WTC11 (cell line): ENCODE measurements around the gene CACYBP. TPM values are rescaled to one million over a fixed set of nuclear protein-coding genes. Genes with fewer than 3 reads are reported as not detected.

Experiments
- ATAC-seq: fragments of 200-7000 bp; cut with Tn5 transposase; 2 replicates; pipeline ENCODE4 v1.10.0; 2021; ENCODE audit warnings: mild to moderate bottlenecking, moderate library complexity
- CTCF ChIA-PET: fragments of 300-600 bp; sonication (Branson Sonifier 250); formaldehyde crosslinking; loops from one replicate; lab custom pipeline; 2021; ENCODE audit warnings: antibody characterized with exemption; lab: Charles Lee
- POLR2A ChIA-PET: fragments of 350-600 bp; sonication (Branson Sonifier 250); formaldehyde crosslinking; loops from one replicate; lab custom pipeline; 2021; ENCODE audit warnings: antibody characterized with exemption; lab: Charles Lee
- DNase-seq: peaks from one replicate; pipeline ENCODE4 v3.0.0; 2021; ENCODE audit warnings: low spot score
- H3K27ac Mint-ChIP-seq: 2 replicates; pipeline ENCODE4 v1.8.0; 2021; ENCODE audit warnings: mixed read lengths
- H3K27me3 Mint-ChIP-seq: 2 replicates; pipeline ENCODE4 v1.8.0; 2021; ENCODE audit warnings: low read depth, mild to moderate bottlenecking, moderate library complexity, mixed read lengths
- H3K36me3 Mint-ChIP-seq: 2 replicates; pipeline ENCODE4 v1.8.0; 2021; ENCODE audit warnings: mixed read lengths
- H3K4me1 Mint-ChIP-seq: 2 replicates; pipeline ENCODE4 v1.8.0; 2022; ENCODE audit warnings: mixed read lengths
- H3K4me3 Mint-ChIP-seq: 2 replicates; pipeline ENCODE4 v1.8.0; 2021; ENCODE audit warnings: mild to moderate bottlenecking, moderate library complexity, mixed read lengths
- H3K9me3 Mint-ChIP-seq: 2 replicates; pipeline ENCODE4 v1.8.0; 2021; ENCODE audit warnings: mixed read lengths
- FOXP1 ChIP-seq: sonication (generic); formaldehyde crosslinking; IDR thresholded peaks from 2 replicates; pipeline ENCODE4 v1.8.0; 2022; ENCODE audit warnings: missing genetic modification reagents, mild to moderate bottlenecking, moderate library complexity, borderline replicate concordance
- MXD4 ChIP-seq: fragments of 250-450 bp; sonication (Bioruptor Pico); IDR thresholded peaks from 2 replicates; pipeline ENCODE4 v1.8.0; 2021; ENCODE audit warnings: mild to moderate bottlenecking, moderate library complexity, borderline replicate concordance
- NR1H2 ChIP-seq: sonication (generic); formaldehyde crosslinking; IDR thresholded peaks from 2 replicates; pipeline ENCODE4 v1.9.0; 2021; ENCODE audit warnings: mild to moderate bottlenecking, moderate library complexity, missing genetic modification reagents
- NR3C1 ChIP-seq: sonication (generic); formaldehyde crosslinking; conservative IDR thresholded peaks from 2 replicates; pipeline ENCODE4 v1.8.1; 2023; ENCODE audit warnings: low read depth, mild to moderate bottlenecking, missing genetic modification reagents
- PRRX2 ChIP-seq: fragments of 250-450 bp; sonication (Bioruptor Pico); IDR thresholded peaks from 2 replicates; pipeline ENCODE4 v1.8.0; 2021; ENCODE audit warnings: mild to moderate bottlenecking
- SP1 ChIP-seq: sonication (generic); formaldehyde crosslinking; conservative IDR thresholded peaks from 2 replicates; pipeline ENCODE4 v1.8.1; 2022; ENCODE audit warnings: missing genetic modification reagents
- TEAD4 ChIP-seq: sonication (generic); formaldehyde crosslinking; IDR thresholded peaks from 2 replicates; pipeline ENCODE4 v1.8.0; 2022; ENCODE audit warnings: mild to moderate bottlenecking, missing genetic modification reagents
- ZBTB21 ChIP-seq: sonication (generic); formaldehyde crosslinking; IDR thresholded peaks from 2 replicates; pipeline ENCODE4 v1.8.1; 2023; ENCODE audit warnings: mild to moderate bottlenecking, missing genetic modification reagents, borderline replicate concordance
- ZNF416 ChIP-seq: fragments of 250-450 bp; sonication (Bioruptor Pico); IDR thresholded peaks from 2 replicates; pipeline ENCODE4 v1.9.0; 2021; ENCODE audit warnings: mild to moderate bottlenecking, inconsistent platforms
- total RNA-seq: library from RNA; stranded (reverse); gene quantifications from 3 replicates; pipeline ENCODE4 v1.2.3, GENCODE V29; 2021
- TF ChIP-seq, protein P1 (sequence below): fragments of 250-450 bp; sonication (Bioruptor Pico); IDR thresholded peaks from 2 replicates; pipeline ENCODE4 v1.9.0; 2021; ENCODE audit warnings: mild to moderate bottlenecking
- TF ChIP-seq, protein P2 (sequence below): fragments of 250-450 bp; sonication (Bioruptor Pico); IDR thresholded peaks from 2 replicates; pipeline ENCODE4 v1.9.0; 2021; ENCODE audit warnings: mild to moderate bottlenecking, borderline replicate concordance
- TF ChIP-seq, protein P3 (sequence below): sonication (generic); formaldehyde crosslinking; IDR thresholded peaks from 2 replicates; pipeline ENCODE4 v1.8.1; 2022; ENCODE audit warnings: mild to moderate bottlenecking, missing genetic modification reagents, moderate library complexity, borderline replicate concordance
- TF ChIP-seq, protein P4 (sequence below): sonication (generic); formaldehyde crosslinking; IDR thresholded peaks from 2 replicates; pipeline ENCODE4 v1.8.1; 2023; ENCODE audit warnings: mild to moderate bottlenecking, missing genetic modification reagents, borderline replicate concordance
- TF ChIP-seq, protein P5 (sequence below): fragments of 250-450 bp; sonication (Bioruptor Pico); IDR thresholded peaks from 2 replicates; pipeline ENCODE4 v1.9.0; 2021; ENCODE audit warnings: moderate library complexity, mild to moderate bottlenecking, inconsistent platforms, borderline replicate concordance
- TF ChIP-seq, protein P6 (sequence below): sonication (generic); formaldehyde crosslinking; IDR thresholded peaks from 2 replicates; pipeline ENCODE4 v1.8.1; 2023; ENCODE audit warnings: mild to moderate bottlenecking, missing genetic modification reagents, moderate library complexity
- TF ChIP-seq, protein P7 (sequence below): sonication (generic); formaldehyde crosslinking; IDR thresholded peaks from 2 replicates; pipeline ENCODE4 v1.8.0; 2023; ENCODE audit warnings: missing genetic modification reagents, mild to moderate bottlenecking, borderline replicate concordance
- TF ChIP-seq, protein P8 (sequence below): sonication (generic); formaldehyde crosslinking; IDR thresholded peaks from 2 replicates; pipeline ENCODE4 v1.8.1; 2023; ENCODE audit warnings: mild to moderate bottlenecking, missing genetic modification reagents, moderate library complexity

Gene CACYBP
- total RNA-seq, 1 experiment from 2014 or later: 211 TPM

DNA sequence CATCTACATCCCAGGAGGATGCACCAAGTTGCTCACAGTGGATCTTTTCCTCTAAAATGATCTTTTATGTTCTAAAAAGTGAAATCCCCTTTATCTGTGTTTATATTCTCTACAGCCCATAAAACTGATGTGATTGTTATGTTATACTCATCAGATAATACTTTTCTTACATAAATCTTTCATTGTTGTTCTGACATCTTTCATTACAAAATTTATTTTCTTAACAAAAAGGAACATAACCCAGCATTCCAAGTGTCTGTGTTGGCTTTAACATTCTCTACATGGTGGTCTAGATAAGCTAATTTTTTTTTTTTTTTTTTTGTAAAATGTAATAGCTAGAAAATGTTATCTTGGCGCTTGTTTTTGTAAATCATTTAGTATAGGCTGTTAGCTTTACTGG lies 8.3 kb upstream of the CACYBP start:
- TF ChIP-seq NR3C1 (CRISPR knock-in tag) (no peak), ZNF416 (no peak), NR1H2 (CRISPR knock-in tag) (no peak), SP1 (CRISPR knock-in tag) (no peak), MXD4 (CRISPR knock-in tag) (no peak)
- TF ChIP-seq, protein P1, sequence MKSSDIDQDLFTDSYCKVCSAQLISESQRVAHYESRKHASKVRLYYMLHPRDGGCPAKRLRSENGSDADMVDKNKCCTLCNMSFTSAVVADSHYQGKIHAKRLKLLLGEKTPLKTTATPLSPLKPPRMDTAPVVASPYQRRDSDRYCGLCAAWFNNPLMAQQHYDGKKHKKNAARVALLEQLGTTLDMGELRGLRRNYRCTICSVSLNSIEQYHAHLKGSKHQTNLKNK: no peak
- TF ChIP-seq, protein P2, sequence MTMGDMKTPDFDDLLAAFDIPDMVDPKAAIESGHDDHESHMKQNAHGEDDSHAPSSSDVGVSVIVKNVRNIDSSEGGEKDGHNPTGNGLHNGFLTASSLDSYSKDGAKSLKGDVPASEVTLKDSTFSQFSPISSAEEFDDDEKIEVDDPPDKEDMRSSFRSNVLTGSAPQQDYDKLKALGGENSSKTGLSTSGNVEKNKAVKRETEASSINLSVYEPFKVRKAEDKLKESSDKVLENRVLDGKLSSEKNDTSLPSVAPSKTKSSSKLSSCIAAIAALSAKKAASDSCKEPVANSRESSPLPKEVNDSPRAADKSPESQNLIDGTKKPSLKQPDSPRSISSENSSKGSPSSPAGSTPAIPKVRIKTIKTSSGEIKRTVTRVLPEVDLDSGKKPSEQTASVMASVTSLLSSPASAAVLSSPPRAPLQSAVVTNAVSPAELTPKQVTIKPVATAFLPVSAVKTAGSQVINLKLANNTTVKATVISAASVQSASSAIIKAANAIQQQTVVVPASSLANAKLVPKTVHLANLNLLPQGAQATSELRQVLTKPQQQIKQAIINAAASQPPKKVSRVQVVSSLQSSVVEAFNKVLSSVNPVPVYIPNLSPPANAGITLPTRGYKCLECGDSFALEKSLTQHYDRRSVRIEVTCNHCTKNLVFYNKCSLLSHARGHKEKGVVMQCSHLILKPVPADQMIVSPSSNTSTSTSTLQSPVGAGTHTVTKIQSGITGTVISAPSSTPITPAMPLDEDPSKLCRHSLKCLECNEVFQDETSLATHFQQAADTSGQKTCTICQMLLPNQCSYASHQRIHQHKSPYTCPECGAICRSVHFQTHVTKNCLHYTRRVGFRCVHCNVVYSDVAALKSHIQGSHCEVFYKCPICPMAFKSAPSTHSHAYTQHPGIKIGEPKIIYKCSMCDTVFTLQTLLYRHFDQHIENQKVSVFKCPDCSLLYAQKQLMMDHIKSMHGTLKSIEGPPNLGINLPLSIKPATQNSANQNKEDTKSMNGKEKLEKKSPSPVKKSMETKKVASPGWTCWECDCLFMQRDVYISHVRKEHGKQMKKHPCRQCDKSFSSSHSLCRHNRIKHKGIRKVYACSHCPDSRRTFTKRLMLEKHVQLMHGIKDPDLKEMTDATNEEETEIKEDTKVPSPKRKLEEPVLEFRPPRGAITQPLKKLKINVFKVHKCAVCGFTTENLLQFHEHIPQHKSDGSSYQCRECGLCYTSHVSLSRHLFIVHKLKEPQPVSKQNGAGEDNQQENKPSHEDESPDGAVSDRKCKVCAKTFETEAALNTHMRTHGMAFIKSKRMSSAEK (CRISPR knock-in tag): no peak
- TF ChIP-seq, protein P3, sequence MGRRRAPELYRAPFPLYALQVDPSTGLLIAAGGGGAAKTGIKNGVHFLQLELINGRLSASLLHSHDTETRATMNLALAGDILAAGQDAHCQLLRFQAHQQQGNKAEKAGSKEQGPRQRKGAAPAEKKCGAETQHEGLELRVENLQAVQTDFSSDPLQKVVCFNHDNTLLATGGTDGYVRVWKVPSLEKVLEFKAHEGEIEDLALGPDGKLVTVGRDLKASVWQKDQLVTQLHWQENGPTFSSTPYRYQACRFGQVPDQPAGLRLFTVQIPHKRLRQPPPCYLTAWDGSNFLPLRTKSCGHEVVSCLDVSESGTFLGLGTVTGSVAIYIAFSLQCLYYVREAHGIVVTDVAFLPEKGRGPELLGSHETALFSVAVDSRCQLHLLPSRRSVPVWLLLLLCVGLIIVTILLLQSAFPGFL (CRISPR knock-in tag): no peak
- TF ChIP-seq, protein P4, sequence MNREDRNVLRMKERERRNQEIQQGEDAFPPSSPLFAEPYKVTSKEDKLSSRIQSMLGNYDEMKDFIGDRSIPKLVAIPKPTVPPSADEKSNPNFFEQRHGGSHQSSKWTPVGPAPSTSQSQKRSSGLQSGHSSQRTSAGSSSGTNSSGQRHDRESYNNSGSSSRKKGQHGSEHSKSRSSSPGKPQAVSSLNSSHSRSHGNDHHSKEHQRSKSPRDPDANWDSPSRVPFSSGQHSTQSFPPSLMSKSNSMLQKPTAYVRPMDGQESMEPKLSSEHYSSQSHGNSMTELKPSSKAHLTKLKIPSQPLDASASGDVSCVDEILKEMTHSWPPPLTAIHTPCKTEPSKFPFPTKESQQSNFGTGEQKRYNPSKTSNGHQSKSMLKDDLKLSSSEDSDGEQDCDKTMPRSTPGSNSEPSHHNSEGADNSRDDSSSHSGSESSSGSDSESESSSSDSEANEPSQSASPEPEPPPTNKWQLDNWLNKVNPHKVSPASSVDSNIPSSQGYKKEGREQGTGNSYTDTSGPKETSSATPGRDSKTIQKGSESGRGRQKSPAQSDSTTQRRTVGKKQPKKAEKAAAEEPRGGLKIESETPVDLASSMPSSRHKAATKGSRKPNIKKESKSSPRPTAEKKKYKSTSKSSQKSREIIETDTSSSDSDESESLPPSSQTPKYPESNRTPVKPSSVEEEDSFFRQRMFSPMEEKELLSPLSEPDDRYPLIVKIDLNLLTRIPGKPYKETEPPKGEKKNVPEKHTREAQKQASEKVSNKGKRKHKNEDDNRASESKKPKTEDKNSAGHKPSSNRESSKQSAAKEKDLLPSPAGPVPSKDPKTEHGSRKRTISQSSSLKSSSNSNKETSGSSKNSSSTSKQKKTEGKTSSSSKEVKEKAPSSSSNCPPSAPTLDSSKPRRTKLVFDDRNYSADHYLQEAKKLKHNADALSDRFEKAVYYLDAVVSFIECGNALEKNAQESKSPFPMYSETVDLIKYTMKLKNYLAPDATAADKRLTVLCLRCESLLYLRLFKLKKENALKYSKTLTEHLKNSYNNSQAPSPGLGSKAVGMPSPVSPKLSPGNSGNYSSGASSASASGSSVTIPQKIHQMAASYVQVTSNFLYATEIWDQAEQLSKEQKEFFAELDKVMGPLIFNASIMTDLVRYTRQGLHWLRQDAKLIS: no peak
- TF ChIP-seq, protein P5, sequence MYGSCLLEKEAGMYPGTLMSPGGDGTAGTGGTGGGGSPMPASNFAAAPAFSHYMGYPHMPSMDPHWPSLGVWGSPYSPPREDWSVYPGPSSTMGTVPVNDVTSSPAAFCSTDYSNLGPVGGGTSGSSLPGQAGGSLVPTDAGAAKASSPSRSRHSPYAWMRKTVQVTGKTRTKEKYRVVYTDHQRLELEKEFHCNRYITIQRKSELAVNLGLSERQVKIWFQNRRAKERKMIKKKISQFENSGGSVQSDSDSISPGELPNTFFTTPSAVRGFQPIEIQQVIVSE (CRISPR knock-in tag): no peak

DNA sequence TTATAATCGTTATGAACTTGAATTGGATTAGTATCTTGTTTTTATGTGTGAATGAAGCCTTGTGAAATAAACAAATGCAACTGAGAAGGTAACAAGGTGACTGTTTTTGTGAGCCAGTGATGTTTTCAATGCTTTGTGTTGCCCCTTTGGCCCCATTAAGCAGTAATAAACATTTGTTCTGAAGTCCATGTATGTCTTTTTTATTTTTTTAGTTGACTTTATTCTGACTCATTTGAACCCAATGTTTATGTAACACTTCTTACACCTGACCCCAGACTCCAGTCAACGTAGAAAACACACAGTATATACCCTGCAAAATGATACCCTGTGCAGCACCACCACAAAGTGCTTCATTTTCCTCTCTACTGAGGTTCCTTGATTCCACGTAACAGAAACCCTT lies 4.6 kb upstream of the CACYBP start:
- POLR2A ChIA-PET: no interaction called here
- Mint-ChIP-seq H3K27ac (no peak overlapping the region; the same call in 1 of the 2 replicates), H3K9me3 (no peaks in the 10 kb centered on the region), H3K36me3 (peaks cover 18% of the 10 kb centered on the region), H3K27me3 (no peaks in the 10 kb centered on the region), H3K4me1 (peaks cover 6% of the 10 kb centered on the region), H3K4me3 (no peak overlapping the region)
- no peak for ATAC-seq
- DNase-seq: no peak
- CTCF ChIA-PET: no interaction called here
- TF ChIP-seq FOXP1: no peak
- TF ChIP-seq ZBTB21 (CRISPR knock-in tag): no peak
- TF ChIP-seq, protein P6, sequence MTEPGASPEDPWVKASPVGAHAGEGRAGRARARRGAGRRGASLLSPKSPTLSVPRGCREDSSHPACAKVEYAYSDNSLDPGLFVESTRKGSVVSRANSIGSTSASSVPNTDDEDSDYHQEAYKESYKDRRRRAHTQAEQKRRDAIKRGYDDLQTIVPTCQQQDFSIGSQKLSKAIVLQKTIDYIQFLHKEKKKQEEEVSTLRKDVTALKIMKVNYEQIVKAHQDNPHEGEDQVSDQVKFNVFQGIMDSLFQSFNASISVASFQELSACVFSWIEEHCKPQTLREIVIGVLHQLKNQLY (CRISPR knock-in tag): no peak
- no peak for TF ChIP-seq ZNF416
- no peak for TF ChIP-seq PRRX2 (CRISPR knock-in tag)
- TF ChIP-seq, protein P7, sequence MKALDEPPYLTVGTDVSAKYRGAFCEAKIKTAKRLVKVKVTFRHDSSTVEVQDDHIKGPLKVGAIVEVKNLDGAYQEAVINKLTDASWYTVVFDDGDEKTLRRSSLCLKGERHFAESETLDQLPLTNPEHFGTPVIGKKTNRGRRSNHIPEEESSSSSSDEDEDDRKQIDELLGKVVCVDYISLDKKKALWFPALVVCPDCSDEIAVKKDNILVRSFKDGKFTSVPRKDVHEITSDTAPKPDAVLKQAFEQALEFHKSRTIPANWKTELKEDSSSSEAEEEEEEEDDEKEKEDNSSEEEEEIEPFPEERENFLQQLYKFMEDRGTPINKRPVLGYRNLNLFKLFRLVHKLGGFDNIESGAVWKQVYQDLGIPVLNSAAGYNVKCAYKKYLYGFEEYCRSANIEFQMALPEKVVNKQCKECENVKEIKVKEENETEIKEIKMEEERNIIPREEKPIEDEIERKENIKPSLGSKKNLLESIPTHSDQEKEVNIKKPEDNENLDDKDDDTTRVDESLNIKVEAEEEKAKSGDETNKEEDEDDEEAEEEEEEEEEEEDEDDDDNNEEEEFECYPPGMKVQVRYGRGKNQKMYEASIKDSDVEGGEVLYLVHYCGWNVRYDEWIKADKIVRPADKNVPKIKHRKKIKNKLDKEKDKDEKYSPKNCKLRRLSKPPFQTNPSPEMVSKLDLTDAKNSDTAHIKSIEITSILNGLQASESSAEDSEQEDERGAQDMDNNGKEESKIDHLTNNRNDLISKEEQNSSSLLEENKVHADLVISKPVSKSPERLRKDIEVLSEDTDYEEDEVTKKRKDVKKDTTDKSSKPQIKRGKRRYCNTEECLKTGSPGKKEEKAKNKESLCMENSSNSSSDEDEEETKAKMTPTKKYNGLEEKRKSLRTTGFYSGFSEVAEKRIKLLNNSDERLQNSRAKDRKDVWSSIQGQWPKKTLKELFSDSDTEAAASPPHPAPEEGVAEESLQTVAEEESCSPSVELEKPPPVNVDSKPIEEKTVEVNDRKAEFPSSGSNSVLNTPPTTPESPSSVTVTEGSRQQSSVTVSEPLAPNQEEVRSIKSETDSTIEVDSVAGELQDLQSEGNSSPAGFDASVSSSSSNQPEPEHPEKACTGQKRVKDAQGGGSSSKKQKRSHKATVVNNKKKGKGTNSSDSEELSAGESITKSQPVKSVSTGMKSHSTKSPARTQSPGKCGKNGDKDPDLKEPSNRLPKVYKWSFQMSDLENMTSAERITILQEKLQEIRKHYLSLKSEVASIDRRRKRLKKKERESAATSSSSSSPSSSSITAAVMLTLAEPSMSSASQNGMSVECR (CRISPR knock-in tag): no peak
- TF ChIP-seq TEAD4 (CRISPR knock-in tag): no peak
- no peak for TF ChIP-seq NR1H2 (CRISPR knock-in tag)
- TF ChIP-seq, protein P8, sequence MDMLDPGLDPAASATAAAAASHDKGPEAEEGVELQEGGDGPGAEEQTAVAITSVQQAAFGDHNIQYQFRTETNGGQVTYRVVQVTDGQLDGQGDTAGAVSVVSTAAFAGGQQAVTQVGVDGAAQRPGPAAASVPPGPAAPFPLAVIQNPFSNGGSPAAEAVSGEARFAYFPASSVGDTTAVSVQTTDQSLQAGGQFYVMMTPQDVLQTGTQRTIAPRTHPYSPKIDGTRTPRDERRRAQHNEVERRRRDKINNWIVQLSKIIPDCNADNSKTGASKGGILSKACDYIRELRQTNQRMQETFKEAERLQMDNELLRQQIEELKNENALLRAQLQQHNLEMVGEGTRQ: no peak
- TF ChIP-seq, protein P1: no peak

More for the DNA sequence above, 8.3 kb upstream of the CACYBP start:
- Mint-ChIP-seq H3K27ac (no peak overlapping the region), H3K4me3 (no peak overlapping the region), H3K27me3 (no peaks in the 10 kb centered on the region), H3K9me3 (no peaks in the 10 kb centered on the region), H3K4me1 (no peaks in the 10 kb centered on the region), H3K36me3 (peaks cover 44% of the 10 kb centered on the region)
- CTCF ChIA-PET: interaction anchor here (2.4 kb wide), 1 partner anchor 9 kb away, joined by 6 read pairs; no protein-coding TSS in a partner anchor
- ATAC-seq: no peak
- POLR2A ChIA-PET: no interaction called here
- DNase-seq: no peak
